Body of pancreas (tissue), 4 donors: ENCODE data around the gene KIFAP3. TPM values are rescaled to one million over a fixed set of nuclear protein-coding genes. Genes with fewer than 3 reads are reported as not detected.

Experiments
- ATAC-seq: fragments of 150-250 bp; one replicate; pipeline ENCODE4 v1.9.1; 2016
- DNase-seq, 4 donors: peaks; one replicate each; pipeline ENCODE4 v3.0.0-alpha.2; 2019
- H3K27ac ChIP-seq, 4 donors: fragments of 200-600 bp; sonication (generic); 1 replicate in 3 of 4; 2 replicates in 1 of 4; pipeline versions ENCODE4 v1.5.1 to v1.6.1; 2016 to 2019; ENCODE audit warnings: mild to moderate bottlenecking in 1 of 4, mixed read lengths in 1 of 4, moderate library complexity in 1 of 4
- H3K27me3 ChIP-seq, 2 donors: fragments of 200-600 bp; sonication (generic); one replicate each; pipeline ENCODE4 v1.6.0; 2016; ENCODE audit warnings: mild to moderate bottlenecking in 1 of 2
- H3K36me3 ChIP-seq, 2 donors: fragments of 200-600 bp; sonication (generic); replicated peaks in 1 of 2; 2 replicates each; pipeline ENCODE4 v1.5.1; 2016; ENCODE audit warnings: low read depth in 2 of 2; ENCODE audit not compliant: insufficient read depth in 1 of 2
- H3K4me1 ChIP-seq: fragments of 200-600 bp; sonication (generic); one replicate; pipeline ENCODE4 v1.6.0; 2016
- H3K4me3 ChIP-seq, 2 donors: fragments of 200-600 bp; sonication (generic); 1 replicate in 1 of 2; 2 replicates in 1 of 2; pipeline ENCODE4 v1.5.1; 2016 to 2019
- H3K9me3 ChIP-seq, 3 donors: fragments of 200-600 bp; sonication (generic); 1 replicate in 2 of 3; 2 replicates in 1 of 3; pipeline ENCODE4 v1.5.1; 2016
- CTCF ChIP-seq, 7 experiments: fragments of 450-650 bp in 4 of 7; fragments of 200-600 bp in 3 of 7; sonication (generic) in 3 of 7; IDR thresholded peaks; one replicate each; pipeline ENCODE4 v1.5.1; 2016 to 2019; ENCODE audit warnings: antibody characterized with exemption in 7 of 7
- POLR2A ChIP-seq, 3 donors: fragments of 450-650 bp; IDR thresholded peaks; one replicate each; pipeline ENCODE4 v1.6.1; 2016; ENCODE audit warnings: antibody characterized with exemption in 3 of 3, mild to moderate bottlenecking in 2 of 3
- WGBS, 2 donors: methylation state at CpG; one replicate each; pipeline ENCODE4 v1.1.5; 2017; 5-methylcytosine and 5-hydroxymethylcytosine counted together
- intact Hi-C: fragments of 100-400 bp; cut with DNase I; formaldehyde crosslinking; loops from one replicate; pipeline ENCODE4 v1.15.1; 2023
- total RNA-seq, 2 donors: library from RNA; depleted of rRNA; stranded (reverse); fragments of >200 nt; gene quantifications; one replicate each; pipeline ENCODE4 v1.1.0, GENCODE V29; 2016

Gene KIFAP3
- total RNA-seq, 2 donors from 2014 or later: 9.6 to 16.9 TPM

GRCh38 chr1:169943963-169944526 lies 130.4 kb downstream of the KIFAP3 start:
- no peak for ATAC-seq
- WGBS, 2 donors: 89 to 93% methylated on average over 16 to 17 of the region's 17 CpGs
- no peaks in the 10 kb centered on the region for H3K27me3 ChIP-seq
- no peak for DNase-seq
- no peaks in the 10 kb centered on the region for H3K36me3 ChIP-seq
- no peak overlapping the region for H3K27ac ChIP-seq
- TF ChIP-seq CTCF (IDR thresholded peaks at IDR 0.05) (no peak), POLR2A (IDR thresholded peaks at IDR 0.05) (no peak)
- H3K4me1 ChIP-seq: no peaks in the 10 kb centered on the region
- H3K9me3 ChIP-seq: no peaks in the 10 kb centered on the region
- no peak overlapping the region for H3K4me3 ChIP-seq
- intact Hi-C loops: no loop called here

GRCh38 chr1:169941982-169942830 lies 132.3 kb downstream of the KIFAP3 start:
- no peaks in the 10 kb centered on the region for H3K27me3 ChIP-seq
- H3K36me3 ChIP-seq: no peaks in the 10 kb centered on the region
- TF ChIP-seq POLR2A (IDR thresholded peaks at IDR 0.05) (no peak), CTCF (IDR thresholded peaks at IDR 0.05) (no peak)
- 82 to 85% methylated on average over 2 of the region's 2 CpGs for WGBS, 2 donors
- no peak overlapping the region for H3K4me3 ChIP-seq
- no peaks in the 10 kb centered on the region for H3K9me3 ChIP-seq
- DNase-seq (no peak), ATAC-seq (no peak)
- no peak overlapping the region for H3K27ac ChIP-seq
- no peaks in the 10 kb centered on the region for H3K4me1 ChIP-seq
- intact Hi-C loops: no loop called here

GRCh38 chr1:169933984-169934725 lies 140.3 kb downstream of the KIFAP3 start:
- Histone ChIP-seq H3K4me3 (no peak overlapping the region), H3K4me1 (no peaks in the 10 kb centered on the region), H3K27ac (no peak overlapping the region), H3K9me3 (no peaks in the 10 kb centered on the region), H3K27me3 (no peaks in the 10 kb centered on the region), H3K36me3 (no peaks in the 10 kb centered on the region)
- DNase-seq (no peak), ATAC-seq (no peak)
- TF ChIP-seq CTCF (IDR thresholded peaks at IDR 0.05): no peak
- no peak for TF ChIP-seq POLR2A (IDR thresholded peaks at IDR 0.05)
- WGBS, 2 donors: 53% methylated on average over 7 of the region's 7 CpGs
- intact Hi-C loops: no loop called here

GRCh38 chr1:169931795-169932231 lies 142.7 kb downstream of the KIFAP3 start:
- Histone ChIP-seq H3K9me3 (no peaks in the 10 kb centered on the region), H3K4me1 (no peaks in the 10 kb centered on the region), H3K27me3 (no peaks in the 10 kb centered on the region), H3K27ac (no peak overlapping the region), H3K4me3 (no peak overlapping the region), H3K36me3 (no peaks in the 10 kb centered on the region)
- DNase-seq (no peak), ATAC-seq (no peak)
- TF ChIP-seq CTCF (IDR thresholded peaks at IDR 0.05) (no peak), POLR2A (IDR thresholded peaks at IDR 0.05) (no peak)
- 85 to 88% methylated on average over 1 of the region's 1 CpG for WGBS, 2 donors
- intact Hi-C loops: no loop called here
